GM18517 (cell line): ENCODE measurements around the gene PNCK.

Experiments
- ATAC-seq: cut with Tn5 transposase; IDR thresholded peaks from one replicate; pipeline ENCODE4 v1.9.1; 2021; ENCODE audit warnings: mild to moderate bottlenecking, moderate library complexity; ENCODE audit not compliant: unreplicated experiment

PNCK gene

DNA sequence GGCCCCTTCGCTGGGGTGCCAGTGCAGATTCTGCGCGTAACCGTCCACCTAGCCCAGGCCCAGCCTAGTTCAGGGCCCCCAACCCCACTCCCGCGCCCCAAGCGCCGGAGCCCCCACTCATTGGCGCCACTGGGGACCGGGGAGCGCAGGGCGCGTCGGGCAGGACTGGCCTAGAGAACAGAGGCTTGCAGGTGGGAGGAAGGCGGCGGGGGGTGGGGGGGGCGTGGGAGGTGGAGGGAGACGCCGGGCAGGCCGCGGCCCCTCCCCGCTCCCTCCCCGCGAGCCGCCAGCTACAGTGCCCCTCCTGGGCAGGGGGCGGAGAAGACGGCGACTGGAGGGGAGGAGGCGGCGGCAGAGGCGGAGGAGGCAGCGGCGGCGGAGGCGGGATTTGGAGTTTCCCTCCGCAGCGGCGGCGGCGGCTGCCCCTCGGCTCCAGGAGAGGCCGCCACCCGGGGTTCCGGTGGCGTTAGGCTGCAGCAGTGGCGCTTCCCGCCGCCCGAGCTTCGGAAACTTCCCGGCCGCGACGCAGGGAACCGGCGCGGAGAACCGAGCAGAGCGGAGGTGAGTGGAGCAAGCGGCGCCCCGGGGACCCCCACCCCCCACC lies 31.5 kb downstream of the PNCK start:
- no peak for ATAC-seq

DNA sequence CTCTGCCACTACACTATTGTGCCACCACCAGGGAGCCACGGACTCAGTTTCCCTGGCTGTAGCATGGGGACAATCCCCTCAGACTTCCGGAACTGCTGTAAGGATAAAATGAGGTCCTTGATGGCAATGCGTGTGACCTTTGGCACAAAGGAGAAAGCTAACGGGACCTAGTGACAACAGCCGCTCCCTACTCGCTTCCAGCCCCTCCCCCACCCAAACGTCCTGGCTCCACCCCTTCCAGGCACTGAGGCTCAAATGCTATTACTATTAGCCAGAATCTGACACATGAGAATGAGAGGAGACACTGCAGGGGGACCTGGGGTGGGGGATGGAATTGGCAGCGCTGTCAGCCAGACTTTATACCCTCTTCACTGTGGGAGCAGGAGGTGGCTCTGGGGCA lies 32.0 kb downstream of the PNCK start:
- no peak for ATAC-seq

DNA sequence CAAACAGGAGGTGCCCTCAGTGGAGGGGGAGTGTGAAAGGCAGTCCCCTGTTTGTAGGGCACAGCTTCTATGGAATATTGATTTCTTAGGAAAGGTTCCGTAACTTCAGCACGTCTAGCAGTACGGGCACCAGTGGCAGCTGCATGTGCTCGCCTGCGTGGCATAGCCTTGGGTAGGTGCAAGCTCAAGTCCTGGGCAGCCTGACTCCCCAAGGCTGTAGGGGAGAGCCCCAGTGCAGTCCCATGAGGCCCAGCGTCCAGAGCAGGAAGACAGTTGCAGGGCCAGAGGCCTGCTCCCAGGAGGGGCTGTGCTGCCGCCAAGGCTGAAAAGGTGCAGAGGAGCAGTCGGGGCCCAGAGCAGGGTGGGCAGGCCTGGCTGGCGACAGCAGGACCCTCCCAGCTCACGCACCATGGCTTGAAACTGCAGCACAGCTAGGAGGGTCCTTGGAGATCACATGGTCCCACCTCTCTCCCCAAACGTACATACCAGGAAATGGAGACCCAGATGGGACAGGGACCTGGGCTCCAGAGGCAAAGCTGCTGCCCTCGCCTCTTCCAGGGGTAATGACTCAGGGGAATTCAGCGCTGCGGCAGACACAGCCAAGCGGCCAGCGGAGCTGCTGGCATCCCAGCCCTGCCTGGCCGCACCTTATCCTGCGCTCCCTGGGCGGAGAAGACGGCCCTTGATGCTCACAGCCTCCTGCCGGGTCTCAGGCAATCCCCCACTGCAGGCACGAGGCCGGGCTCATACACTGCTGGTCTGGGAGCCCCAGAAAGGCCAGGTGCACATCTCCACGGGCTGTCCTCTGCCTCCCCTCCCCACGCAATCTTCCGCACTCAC lies 32.7 kb downstream of the PNCK start:
- no peak for ATAC-seq

DNA sequence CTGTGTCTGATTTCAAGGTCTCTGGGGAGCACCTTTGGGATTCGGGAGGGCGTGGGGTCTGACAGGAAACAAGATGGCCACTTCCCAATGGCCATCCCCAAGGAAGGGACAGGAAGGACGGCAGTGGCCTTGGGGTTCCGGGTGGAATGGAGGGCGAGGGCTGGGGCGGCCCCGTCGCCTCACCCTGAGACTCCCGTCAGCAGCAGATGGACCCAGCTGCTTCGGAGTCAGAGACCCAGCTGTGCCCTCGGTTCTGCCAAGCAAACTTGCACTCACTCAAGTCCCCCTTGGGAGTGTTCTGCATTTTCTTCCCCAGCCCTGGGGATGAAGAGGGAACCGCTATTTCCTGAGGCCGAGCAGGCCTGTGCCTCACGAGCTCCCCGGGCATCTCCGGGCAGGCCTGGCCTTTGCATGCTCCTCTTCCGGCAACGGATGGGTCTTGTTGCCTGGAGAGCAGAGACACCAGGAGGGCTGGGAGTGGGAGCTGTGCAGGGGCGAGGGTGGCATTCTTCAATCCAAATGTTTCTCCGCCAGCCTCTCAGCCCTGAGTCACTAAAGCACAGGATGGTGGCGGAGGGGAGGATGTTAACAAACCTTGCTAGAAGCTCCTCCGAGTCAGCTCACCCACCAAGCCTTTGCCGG lies 33.4 kb downstream of the PNCK start:
- no peak for ATAC-seq

DNA sequence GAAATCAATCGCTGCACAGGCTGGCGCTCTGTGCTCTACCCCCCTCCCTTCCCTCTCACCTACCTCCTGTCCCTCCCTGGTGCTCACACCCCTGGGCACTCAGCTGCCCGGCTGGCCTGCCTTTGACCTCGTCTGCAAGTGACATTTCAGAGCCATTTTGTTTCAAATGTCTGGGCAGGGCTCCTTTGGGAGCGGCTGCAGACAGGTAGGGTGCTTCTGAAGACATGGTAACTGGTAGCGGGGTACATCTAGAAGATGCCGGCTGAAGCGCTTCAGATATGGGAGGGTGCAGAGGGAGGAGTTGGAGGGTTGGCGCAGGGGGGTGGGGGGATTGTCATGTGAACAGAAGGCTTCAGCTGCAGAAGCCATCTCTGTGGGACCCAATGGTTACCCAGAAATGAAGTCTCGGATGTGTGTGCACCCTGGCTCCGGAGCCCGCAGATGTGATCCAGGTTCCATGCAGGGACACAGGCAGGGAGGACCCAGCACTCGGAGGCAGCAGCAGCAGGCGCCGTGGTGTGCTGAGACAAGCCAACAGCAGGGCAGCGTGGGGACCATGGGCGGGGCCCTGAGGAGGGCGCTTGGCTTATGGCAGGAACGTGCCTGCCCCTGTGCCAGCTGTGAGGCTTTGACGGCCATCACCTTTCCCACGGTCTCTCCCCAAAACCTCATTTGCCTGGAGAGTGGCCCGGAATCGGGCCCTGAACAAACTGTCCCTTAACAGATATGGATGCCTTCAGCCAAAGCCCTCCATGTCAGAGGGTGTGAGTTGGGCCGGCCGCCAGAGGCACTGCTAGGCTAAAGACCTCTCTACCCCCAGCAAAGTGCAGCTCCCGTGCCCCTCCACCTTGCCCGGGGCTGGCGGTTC lies 34.2 kb downstream of the PNCK start:
- no peak for ATAC-seq

DNA sequence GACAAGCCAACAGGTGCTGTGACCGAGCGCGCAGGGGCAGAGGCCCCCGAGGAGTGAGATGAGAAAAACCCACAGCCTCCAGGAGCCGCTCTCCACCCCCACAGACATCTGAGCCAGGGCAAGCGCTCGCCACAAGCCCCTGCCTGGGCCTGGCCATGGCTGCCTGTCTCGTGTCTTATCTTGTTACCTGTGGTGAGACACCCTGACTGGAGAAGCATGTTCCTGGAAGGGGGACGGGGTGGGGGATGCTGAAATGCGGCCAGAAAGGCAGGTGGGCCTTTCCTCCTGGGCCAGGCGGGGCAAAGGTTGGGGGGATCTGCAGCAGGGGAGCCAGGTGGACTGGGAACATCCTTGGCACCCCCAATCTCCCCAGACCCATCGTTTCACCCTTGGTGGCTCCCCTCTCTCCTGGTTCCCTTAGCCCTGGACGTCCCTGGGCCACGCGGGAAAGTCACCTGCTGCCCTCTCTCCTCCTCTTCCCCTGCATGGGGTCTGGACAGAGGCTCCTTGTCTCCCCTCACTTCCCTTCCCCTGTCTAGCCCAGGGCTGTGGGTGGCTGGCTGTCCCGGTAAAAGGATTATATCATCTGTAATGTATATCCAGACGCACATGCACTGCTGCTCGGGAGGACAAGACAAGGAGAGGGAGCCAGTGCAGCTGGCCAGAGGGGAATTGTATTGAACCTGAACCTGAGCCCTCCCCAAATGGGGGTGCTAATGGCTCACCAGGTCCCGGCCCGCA lies 35.0 kb downstream of the PNCK start:
- ATAC-seq, result no peak

DNA sequence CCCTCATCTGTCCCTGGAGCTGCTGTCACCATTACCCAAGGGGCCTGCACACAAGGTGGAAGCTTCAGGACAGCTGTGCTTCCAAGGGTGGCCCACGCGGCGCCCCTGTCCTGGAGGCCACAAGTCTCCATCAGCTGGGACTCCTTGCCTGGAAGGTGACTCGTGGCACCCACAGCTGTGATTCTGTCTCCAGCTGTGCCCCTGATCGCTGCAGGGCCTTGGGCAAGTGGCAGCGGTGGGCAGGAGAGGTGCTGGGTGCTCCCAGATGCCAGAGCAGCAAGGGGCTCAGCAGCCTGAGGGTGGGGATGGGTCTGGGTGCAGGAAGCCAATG lies 35.6 kb downstream of the PNCK start:
- ATAC-seq, result no peak

DNA sequence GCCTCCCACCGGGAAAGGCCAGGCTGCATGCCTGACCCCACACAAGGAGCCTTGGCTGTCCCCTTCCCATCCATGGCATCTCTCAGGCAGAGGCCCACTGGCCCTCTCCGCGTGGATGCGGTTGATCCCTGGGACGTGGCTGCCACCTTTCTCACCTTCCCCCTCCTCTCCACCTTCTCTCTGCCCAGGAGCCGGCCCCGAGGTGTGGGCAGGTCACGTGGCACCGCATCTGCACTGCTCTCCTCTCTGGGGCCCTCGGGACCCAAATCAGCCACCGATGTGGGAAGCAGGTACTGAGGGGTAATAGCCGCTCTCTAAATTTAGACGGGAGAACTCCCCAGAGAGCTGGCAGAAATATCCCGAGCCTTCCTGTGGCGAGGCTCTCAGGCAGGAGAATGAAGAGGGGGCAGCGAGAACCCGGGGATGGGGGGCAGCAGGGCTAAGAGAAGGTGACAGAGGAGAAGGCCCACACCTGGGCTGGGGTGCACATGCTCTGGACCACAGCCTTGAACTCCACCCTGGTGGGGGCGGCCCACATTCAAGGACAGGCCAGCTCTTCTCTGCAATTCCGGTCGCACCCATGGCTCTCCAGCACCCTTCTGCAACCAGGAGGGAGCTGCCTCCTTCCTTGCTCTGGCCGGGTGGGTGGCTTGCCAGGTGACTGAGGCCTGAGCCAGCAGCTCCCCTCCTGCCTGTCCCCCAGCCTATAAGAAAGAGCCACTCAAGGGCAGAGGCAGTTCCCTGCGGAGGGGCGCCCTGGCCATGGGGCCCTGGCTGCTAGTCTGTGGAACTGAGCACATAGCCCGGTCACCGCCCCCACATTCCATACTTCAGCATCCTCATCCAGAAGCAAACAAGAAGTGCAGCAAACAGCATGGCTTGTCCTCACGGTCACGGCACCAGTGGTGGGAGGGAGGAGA lies 36.2 kb downstream of the PNCK start:
- ATAC-seq, result no peak

DNA sequence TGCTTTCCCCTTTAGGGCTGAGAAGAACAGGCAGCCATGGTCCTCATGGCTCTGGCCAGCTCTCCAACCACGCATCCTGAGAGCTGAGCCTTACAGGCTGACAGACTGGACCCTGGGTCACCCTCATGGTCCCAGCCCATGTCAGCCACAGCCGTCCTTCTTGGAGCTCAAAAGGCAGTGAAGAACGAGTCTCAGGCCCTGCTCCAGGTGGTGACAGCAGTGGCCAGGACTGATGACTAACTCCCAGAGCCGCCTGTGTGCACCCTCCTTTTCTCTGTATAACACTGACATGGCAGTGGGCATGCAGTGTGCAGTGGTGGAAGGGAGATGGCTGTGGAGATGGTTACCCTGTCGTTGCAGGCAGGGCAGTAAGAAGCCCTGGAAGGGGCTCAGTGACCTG lies 36.9 kb downstream of the PNCK start:
- ATAC-seq, result no peak

DNA sequence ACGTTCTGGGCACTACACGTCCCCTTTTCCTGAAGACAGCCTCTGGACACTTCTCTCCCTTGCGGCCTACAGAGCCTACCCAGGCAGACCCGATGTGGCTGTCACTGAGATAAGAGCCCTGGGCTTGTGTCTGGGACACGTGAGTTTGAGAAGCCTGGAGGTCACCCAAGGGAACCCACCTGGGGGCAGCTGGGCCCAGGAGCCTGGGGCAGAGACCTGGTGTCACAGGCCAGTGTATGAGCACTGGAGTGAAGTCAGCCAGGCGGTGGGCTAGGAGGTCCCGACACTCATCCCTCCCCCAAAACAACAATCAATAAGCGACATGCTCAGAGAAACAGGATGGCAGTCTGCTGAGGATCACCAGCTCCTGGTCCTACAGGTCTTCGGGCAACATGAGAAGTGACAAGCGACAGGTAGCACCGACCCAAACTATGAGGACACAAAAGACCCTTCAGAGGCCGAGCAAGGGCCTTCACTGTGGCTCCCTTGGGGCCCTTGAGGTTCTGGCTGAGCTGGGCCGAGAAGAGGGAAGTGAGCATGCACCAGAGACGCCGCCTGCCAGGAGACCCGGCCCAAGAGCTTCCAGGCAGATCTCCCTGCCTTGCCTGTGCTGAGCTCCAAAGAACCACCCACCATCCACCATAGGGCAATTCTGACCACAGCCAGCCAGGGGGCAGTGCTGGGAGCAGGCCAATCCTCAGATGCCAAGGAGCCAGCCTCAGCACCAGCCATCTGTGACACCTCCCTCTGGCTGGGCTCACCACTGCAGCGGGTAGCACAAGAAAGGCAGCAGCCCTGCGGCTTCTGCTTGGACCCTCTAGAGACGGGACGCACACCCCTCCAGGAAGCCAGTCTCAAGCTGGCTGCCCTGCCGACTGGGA lies 37.6 kb downstream of the PNCK start:
- no peak for ATAC-seq

DNA sequence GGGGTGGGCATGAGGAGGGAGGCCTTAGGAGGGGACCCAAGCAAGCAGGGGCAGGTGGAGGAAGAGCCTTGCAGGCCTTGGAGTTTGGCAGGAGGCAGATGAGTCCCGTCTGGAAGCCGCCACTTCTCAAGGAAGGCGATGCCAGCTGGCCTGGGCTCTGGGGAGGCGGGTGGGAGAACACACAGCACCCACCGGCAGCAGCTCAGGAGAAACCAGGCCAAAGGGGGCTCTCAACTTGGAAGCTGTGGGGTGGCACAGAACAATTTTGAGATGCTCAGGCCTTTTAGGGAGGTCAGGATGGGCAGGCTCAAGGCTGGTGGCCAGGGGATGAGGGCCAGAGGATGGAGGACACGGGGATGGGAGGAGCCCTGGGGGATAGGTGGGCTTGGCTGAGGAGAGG lies 38.2 kb downstream of the PNCK start:
- no peak for ATAC-seq

DNA sequence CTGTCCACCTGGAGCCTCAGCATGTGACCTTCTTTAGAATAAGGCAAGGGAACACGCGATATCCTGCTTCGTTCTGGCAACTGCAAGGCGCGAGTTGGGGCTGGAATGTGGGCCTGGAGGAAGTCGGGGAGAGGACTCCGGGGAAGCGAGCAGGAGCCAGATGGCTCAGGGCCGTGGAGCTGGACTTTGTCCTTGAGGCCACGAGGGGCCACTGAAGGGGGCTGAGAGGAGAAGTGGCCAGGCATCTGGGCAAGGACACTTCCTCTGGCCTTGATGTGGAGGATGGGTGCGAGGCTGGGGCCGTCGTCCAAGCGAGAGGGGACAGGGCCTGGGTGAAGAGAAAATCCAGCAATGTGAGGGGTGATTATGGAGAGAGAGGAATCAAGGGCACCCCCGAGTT lies 38.8 kb downstream of the PNCK start:
- ATAC-seq, result no peak

DNA sequence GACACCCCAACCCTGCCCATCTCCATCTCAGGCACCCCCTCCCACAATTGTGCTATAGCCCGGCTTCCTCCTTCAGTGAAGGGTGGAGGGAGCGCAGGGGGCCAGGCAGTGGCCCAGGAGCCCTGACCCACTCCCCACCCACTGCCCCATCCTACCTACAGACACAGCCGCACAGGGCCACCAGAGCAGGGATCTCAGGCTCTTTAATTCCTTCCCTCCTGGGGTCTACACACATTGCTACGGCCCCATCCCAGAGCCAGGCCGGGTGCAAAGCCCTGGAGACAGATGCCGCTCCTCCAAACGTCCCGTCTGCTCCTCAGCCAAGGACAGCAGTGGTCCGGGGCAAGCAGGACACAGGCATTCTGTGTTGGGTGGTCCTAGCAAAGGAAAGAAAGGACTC lies 39.4 kb downstream of the PNCK start:
- ATAC-seq, result no peak

DNA sequence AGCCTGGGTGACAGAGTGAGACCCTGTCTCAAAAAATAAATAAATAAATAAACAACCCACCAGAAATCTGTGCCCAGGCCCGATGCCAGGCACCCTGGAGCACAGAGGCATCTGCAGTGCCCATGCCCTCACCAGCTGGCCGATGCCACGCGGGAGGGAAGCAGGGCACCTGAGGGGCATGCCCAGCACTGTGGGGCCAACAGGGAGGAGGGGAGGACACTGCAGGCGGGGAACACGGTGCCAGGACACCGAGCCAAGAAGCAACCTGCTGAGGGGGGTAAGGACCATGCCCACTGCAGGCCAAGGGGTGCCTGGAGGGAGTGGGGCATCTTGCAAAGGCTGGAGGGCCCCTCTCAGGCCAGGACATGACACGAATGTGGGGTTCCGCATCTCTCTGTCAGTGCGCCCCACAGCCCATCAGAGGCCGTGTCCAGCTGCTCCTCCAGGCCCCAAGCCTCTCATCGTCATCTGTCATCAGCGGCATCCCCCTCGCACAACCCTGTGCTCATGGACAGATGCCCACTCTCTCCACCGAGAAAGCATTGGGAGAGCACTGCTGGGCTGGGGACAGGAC lies 39.9 kb downstream of the PNCK start:
- ATAC-seq, result no peak

DNA sequence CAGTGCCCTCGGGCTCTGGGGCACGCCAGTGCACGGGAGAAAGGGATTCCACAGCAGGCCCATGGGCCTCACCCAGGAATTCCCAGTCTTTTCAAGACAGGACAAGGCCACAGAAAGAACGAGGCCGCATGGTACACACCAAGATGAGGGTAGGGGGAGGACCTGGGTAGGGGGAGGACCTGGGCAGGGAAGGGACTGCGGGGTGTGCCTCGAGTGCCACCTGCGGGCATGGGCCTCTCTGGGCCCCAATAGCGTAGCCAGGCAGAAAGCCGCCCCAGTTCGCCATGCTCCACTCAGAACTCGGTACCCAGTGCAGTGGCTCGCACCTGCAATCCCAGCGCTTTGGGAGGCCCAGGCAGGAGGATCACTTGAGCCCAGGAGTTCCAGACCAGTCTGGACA lies 40.6 kb downstream of the PNCK start:
- no peak for ATAC-seq

DNA sequence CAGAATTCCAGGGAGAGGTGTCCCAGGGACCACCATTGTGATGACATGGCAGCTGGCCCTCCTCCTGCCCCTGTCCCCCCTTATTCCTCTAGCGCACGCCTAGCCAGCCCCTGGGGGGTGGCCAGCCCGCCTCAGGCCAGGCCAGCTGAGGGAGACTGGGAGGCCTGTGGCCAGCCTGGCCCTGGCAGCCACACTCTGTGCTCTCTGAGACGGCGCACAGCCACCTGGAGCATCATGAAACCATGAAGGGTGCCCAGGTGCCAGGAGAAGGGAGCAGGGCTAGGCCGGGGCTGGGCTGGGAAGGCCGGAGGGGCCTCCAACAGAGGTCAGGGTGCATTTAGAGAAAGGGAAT lies 41.0 kb downstream of the PNCK start:
- no peak for ATAC-seq

DNA sequence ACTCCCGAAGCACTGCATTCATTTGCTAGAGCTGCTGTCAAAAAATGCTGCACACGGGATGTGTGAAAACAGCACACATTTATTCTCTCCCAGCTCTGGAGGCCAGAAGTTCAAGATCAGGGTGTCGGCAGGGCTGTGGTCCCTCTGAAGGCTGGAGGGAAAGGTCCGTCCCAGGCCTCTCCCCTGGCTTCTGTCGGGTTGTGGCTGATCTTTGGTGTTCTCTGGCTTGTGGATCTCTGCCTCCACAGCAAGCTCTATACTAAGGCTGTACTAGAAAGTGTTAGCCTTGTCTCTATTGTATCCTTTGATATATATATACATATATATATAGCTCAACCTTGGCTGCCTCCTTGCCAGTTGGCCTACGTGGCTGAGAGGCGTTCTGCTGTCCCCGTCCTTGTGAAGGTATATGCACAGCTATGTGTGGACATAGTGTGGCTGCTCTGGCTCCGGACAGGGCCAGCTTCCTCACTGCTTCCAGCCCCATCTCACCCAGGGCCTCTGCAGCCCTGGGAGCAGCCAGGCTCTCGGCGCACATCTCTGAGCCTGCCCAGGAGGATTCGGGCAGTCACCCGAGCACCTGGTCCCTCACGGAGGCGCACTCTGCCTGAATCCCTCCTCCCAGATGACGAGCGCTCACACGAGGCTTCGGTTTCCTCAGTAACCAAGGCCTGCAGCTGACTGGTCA lies 41.6 kb downstream of the PNCK start:
- ATAC-seq, result no peak

DNA sequence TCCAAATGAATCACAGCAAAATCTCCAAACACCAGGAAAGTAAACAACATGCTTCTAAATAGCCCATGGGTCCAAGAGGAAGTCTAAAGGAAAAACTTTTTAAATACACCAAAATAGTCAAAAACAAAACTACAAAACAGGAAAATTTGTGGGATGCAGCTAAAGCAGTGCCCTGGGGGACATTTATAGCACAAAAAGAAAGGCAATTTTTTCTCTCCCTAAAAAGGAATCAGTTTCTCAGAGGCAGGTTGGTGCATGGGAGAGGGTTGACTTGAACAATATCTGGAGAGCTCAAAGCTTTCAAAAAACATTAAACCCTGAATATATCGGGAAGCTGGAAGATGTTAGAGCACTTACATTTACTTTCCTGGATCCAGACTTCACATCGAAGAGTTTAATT lies 42.3 kb downstream of the PNCK start:
- no peak for ATAC-seq
